Cortex of kidney (tissue), 1 donor: Measurements from ENCODE around the gene TEKT4.
"Not testable (repeated sequence)": the region's sequence is repeated elsewhere in the genome, so short reads cannot be mapped to it uniquely, and the experiment has no call there.

Experiments
- DNase-seq: peaks from one replicate; lab custom pipeline; 2025; lab: John Stamatoyannopoulos, UW

TEKT4 gene, protein sequence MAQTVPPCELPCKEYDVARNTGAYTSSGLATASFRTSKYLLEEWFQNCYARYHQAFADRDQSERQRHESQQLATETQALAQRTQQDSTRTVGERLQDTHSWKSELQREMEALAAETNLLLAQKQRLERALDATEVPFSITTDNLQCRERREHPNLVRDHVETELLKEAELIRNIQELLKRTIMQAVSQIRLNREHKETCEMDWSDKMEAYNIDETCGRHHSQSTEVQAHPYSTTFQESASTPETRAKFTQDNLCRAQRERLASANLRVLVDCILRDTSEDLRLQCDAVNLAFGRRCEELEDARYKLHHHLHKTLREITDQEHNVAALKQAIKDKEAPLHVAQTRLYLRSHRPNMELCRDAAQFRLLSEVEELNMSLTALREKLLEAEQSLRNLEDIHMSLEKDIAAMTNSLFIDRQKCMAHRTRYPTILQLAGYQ

DNA sequence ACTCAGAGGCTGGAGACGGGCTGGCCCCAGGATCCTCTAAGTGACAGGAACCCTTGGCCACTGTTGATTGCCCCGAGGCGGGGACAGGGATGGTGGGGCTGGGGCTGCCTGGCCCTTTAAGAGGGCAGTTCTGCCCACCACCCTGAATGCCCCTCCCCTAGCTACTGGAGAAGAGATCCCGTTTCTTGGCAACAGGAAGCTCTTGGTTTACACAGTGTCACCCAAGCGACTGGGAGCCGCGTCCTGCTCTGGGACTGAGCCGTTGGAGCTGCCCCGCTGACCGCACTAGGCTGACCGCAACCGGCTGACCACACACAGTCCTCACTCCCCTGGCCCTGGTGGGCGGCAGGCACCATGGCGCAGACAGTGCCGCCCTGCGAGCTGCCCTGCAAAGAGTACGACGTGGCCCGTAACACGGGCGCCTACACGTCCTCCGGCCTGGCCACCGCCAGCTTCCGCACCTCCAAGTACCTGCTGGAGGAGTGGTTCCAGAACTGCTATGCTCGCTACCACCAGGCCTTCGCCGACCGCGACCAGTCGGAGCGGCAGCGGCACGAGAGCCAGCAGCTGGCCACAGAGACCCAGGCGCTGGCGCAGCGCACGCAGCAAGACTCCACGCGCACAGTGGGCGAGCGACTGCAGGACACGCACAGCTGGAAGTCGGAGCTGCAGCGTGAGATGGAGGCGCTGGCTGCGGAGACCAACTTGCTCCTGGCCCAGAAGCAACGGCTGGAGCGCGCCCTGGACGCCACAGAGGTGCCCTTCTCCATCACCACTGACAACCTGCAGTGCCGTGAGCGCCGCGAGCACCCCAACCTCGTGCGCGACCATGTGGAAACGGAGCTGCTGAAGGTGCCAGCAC lies at the start of gene TEKT4:
Gene TEKT4, plus strand, starts transcription at position 205 of the 862 bp plus-strand sequence. Its CDS starts 150 bp downstream, at position 355.
- DNase-seq = no peak

DNA sequence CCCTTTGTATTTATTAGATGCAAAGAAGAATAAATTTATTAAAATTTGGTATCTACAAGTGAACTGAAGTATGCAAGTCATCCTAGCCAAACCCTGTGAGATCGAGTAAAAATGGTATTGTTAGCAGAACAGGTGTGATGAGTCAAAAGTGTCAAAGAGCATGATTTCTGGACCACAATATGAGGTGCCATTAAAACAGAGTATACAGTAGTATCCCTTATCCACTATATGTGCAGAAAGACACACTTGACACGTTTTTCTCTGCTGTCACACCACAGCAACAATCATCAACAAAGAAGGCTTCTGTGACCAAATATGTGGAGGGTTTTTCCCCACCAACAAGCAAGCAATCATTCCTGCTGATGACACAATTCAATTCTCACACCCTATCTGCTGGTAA lies 32.0 kb upstream of the TEKT4 start:
- not testable (repeated sequence) for DNase-seq

DNA sequence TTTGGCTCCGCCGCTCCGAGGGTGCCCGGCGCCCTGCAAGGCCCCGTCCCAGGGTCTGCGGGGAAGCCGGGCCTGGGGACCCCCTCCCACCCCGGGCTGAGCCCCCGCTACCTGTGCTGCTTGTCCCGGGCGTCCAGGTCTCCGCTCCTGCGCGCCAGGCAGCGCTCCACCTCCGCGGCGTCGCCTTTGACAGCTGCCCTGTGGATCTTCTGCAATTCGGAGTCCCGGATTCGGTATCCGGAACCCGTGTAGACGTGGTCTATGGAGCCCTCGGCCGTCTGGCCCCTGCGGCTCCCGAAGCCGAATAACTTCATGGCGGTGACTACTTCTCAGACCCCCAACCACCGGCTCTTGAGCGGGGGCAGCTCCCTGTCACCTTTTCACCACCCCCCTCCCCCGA lies 14.4 kb upstream of the TEKT4 start:
- not testable (repeated sequence) for DNase-seq

DNA sequence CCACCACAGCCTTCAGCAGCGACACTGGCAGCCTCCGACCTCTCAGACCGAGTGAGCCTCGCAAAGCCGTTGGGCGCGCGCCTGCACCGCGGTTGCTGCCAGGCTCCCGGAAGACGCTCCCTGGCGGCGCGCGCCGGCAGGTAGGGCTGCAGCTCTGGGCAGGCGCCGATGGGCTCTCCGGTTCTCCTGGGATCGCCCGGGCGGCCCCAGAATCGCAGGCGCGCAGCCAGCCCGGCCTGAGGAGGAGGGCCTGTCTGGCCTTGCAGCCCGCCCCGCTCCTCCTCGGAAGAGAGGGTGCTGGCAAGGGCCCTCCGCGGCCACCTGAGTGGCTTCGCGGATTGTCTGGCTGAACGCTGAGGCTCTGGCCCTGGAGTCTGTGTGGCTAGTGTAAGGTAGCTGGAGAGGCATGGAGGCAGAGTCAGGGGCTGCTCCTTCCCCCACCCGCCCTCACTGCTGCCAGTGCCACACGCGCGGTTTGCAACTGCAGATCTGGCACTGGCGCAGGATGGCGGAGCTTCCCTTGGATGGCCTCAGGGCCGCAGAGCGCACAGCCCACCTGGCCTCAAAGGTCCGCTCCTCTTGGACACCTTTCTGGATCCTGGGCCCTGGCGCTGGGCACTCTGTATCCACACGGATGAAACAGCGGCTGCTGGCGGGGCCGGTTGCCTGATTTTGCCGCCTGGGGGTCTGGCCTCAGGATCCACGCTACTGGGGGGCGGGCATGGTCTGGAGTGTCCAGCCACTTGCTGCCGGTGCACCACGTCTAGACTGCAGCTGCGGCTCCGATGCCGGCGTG lies 13.7 kb upstream of the TEKT4 start:
- not testable (repeated sequence) for DNase-seq

DNA sequence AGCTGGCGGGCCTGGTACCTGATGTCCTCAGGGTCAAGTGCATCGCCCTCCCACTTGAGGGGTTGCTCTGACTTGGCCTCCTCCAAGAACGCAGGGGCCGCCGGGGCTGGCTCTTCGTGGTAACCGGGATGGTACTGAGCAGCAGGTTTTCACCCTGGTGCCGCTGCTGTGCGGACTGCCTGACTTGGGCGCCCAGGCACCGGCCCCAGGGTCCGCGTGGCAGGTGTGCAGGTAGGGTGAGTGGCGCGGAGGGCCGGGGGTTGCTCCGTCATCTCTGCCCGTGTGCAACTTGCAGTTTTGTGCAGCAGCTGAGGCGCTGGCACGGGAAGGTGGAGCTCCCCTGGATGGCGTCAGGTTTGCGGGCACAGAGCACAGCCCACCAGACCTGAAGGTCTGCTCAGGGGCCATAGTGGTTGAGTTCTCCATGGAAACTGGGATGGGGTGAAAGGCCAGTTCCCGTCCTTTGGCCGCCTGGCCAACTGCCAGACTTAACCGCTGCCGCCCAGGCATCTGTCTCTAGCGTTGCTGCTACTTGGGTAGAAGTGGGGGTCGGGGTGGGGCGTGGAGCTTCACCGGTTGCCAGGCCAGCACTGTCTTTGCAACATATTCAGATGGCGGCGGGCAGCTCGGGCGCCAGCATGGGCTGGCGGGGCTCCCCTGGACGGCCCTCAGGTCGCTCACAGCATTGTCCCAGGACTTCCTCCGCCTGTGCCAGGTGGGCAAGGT lies 12.9 kb upstream of the TEKT4 start:
- not testable (repeated sequence) for DNase-seq

DNA sequence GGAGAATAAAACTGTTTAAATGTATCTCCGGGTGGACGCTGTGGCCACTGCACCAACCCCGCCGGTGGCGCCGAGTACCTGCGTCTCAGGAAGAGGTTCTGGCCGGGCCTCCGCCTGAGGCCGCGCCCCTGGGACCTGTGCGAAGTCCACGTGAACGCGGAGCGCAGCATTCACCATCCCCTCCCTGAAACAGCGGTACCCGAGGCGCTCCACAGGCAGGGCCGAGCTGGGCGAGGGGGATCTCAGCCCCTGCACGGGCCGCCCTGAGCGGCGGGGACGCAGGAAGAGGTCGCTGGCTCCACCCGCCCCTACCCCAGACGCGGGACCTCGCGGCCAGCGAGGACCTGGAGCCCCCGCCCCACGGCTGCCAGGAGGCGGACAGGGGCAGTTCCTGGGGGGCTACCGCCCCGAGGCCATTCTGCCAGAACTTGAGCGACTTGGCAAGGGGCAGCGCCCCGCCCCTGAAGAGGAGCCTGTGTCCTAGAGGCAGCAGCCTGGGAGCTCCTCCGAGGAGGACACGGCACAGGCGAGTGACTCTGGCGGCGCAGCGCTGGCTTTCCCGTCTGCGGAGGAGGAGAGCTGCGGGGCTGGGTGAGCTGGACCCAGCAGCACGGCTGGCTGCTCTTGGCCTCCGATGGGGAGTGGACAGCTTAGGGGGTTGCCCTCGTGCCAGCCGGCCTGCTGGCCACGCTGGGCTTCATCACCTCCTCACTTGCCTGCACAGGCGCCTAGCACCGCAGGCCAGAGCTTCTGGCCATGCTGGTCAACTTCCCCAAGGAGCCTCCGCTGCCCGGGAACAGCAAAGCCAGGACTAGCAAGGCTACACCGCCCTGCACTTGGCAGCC lies 9.7 kb upstream of the TEKT4 start:
- no peak for DNase-seq

DNA sequence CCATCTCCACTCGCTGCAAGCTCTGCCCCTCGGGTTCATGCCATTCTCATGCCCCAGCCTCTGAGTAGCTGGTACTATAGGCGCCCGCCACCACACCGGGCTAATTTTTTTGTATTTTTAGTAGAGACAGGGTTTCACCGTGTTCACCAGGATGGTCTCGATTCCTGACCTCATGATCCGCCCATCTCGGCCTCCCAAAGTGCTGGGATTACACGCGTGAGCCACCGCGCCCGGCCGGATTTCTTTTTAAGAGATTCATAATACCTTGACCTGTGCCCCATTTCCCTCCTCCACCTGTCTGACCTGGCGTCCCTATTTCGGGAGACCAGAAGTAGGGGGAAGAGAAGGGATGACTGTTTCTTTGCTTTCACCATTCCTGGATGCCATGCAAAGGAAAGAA lies 8.3 kb upstream of the TEKT4 start:
- not testable (repeated sequence) for DNase-seq

DNA sequence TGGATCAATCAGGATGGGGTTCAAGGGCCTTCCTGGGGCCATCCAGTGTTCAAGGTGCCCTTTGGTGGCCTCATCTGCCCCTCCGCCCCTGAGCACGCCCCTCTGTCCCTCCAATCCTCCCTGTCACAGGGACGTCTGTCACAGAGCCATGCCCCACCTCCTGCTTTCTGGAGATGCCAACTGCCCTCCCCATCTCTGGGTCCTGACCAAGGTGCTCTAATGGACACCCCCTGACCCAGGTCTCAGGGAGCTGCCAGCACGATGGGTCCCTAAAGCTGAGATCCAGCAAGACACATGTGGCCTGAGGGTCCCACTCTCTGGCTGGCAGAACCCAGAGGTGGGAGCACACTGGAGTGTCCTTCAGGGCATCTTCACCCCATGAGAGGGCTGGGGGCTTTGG lies 2.1 kb upstream of the TEKT4 start:
- no peak for DNase-seq

DNA sequence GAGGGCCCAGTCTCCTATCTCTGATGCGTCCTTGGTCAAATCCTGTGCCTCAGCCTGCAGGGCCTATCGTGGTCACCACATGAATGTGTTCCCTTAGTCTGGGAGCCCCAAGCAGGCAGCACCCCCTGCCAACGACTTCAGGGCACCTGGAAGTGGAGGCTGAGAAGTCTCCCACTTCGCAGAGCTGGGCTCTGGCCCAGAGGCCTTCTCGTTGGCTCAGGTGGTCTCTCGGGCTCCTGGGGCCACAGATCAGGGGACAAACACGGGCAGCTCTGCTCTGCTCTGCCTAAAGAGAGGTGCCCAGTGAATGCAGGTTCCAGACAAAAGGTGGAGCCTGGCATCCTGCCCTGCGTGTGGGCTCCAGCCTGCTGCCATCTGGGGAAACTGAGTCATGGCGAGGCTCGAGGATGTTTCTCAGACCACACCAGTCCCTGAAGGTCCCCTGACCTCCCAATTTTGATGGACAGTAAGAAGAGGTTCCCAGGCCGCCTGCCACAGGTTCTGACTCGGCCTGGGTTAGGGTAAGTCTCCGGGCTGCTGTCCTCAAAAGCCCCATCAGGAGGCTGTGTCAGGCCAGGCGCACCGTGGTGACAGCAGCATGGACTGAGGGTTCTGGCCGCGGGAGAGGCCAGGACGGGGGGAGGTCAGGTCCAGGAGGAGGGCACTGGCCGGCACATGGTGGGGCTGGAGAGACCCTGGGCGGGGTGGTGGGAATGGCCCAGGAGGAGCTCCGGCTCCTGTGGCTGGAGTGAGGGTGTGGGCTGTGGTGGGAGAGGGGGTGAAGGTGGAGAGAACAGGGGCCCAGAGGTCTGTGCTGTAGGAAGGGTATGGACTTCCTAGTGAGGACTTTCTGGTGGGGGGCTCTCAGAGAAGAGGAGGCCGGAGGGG lies 1.4 kb upstream of the TEKT4 start:
- no peak for DNase-seq

DNA sequence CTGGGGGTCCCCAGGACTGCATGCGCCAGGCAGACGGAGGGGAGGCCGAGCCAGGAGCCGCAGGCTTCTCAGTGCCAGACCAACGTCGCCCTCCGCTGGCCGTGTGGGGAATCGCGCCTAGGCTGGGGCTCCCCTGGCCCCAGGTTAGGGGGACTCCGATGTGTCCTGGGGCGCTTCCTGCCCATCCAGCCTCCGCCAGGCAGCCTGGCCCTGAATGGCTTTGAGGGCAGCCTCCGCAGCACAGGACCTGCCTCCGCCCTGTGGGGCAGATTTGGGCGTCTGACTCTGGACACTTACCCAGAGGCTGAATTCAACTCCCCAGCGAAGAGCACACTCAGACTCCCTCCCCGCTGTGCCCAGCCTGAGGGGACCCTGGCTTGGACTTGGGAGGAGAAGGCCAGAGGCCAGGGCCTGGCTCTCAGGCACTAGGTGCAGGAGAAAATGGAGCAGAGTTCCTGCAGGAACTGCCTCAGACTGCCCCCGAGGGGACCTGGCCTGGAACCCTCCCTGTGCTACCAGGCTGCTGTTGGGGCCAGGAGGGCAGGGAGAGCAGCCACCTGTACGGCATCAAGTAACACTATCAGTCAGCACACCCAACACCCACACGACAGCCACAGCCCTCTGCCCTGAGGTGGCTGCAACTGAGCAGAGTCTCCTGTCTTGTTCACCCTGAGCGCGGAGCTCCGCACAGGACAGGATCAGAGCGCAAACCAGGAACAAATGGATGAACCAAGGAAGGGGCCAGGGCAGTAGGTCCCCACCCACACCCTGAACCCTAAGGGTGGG lies 597 bp upstream of the TEKT4 start:
- DNase-seq = no peak

DNA sequence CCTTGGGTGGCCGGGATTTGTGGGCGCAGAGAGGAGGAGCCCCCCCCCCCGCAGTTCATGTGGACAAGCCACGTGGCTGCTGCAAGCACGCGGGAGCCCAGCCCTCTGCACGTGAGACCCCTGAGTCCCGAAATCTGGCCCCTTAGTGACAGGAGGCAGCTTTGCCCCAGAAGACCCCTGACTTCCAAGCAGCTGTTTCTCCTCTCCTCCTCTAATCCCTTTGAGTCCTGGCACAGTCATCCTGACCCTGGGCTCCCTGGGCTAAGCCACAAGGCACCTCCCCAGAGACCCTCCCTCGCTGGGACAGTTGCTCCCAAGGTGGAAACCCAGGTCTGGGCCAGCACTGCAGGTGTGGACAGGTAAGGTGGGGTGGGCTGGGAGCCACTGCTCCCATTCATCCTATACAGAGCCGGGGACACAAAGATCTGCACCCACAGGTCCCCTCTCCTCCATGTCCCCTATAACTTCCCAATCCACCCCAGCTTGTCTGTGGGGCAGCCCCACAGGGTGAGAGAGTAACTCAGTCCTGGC lies 923 bp downstream of the TEKT4 start:
- DNase-seq = no peak

DNA sequence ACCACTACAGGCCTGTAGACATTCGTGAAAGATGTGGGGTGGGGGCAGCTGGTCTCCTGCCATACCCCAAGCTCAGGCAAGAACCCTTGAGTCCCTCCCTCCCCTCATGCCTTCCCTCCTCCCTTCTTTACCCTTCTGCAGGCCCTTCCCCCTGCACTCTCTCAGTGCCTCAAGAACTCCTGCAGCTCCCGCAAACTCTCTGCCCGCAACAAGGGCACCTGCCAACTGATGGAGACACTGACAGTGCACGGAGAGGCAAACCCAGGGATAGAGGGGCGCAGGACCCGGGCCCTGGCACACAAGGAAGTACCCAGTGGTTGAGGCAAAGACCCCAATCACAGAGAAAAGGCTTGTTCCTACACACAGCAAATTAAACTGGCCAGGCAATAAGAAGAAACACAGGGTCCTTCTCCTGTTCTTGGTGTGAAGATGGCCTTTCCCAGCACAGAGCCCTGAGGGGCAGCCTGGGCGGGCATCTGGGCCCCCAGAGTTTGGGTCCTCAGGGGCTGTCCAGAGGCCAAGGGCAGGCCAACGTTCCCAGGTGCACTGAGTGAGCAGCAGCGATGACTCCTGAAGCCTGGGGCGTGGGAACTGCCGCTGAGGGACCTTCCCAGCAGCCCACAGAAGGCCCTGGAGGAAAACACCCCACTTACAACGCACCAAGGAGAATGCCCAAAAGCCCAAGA lies 1.6 kb downstream of the TEKT4 start:
- DNase-seq = no peak

DNA sequence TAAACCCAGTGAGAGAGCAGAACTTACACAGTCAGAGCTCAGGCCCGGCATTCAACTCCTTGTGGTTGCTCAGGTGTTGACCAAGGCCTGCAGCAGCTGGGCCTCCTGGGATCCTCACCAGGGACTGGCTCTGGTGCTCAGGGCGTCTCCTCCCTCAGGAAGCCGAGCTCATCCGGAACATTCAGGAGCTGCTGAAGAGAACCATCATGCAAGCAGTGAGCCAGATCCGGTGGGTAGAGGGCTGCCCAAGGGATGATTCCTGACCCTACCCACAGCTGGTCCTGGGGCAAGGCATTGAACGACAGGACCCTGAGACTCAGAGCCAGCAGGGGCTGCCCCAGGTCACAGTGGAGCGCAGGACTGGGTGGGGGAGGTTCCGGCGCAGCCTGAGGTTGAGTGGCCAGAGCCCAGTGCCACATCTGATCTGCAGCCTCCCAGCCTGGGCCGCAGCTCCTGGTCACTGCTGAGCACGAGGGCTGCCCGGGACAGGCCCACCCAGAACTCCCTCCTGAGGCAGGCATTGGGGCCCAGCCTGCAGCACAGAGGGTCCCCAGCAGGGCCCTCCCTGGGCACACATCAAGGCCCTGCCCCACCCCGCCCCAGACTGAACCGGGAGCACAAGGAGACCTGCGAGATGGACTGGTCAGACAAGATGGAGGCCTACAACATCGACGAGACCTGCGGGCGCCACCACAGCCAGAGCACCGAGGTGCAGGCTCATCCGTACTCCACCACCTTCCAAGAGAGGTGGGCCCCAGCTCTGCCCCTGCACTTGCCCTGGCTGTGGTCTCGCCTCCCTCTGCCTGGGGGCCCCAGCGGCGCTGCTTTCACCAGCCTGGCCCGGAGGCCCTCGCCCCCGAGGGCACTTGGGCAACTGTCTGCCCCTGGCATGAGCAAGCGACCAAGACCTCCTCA lies 2.4 kb downstream of the TEKT4 start:
- DNase-seq = no peak

DNA sequence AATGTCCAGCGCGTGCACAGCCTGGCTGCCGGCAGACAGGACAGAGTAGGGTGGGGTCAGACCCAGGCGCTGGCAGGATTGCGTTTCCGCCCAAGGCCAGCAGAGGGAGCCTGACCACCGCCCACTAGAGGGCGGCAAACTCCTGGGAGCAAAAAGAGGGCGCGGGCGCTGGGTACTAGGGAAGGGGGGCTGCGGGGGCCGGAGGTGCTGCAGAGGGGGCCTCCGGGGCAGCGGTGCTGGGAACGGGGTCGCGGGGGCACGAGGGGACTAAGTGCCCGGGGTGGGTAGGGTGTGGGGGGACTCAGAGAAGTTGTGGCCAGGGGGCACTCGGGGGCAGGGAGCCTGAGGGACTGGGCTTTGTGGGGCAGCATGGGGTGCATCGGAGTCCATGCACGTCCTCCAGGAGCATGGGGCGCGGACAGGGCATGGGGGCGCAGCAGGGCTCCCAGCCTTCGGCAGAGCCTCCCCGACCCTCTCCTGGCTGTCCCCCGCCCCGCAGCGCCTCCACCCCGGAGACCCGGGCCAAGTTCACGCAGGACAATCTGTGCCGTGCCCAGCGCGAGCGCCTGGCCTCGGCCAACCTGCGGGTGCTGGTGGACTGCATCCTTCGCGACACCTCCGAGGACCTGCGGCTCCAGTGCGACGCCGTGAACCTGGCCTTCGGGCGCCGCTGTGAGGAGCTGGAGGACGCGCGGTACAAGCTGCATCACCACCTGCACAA lies 3.2 kb downstream of the TEKT4 start:
- DNase-seq = no peak

DNA sequence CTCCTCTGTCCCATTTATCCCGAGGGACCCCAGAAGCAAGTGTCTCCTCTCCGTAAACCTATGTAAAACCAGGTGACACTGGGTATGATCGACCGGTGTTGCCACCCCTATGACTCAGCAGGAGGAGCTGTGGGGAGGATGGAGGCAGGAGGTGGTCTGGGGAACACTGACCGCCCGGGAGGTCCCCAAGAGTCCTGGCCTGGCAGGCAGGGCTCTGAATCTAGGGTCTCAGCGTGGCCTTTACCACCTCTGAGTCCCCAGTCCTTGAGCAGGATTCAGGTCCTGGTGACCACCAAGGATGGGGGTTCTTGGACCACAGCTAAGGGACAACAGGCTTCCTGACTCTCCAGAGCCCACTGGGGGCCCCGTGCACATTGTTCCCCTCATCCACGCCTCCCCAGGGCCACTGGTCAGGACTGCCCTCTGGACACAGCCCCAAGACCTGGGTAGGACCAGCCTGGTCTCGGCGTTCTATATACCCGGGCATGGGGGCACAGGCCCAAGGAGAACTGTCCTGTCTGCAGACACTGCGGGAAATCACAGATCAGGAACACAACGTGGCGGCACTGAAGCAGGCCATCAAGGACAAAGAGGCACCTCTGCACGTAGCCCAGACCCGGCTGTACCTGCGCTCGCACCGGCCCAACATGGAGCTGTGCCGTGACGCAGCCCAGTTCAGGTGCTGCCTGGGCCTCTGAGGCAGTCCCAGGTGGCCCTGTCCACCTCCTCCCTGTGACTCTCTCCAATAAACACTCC lies 4.0 kb downstream of the TEKT4 start:
- DNase-seq = no peak
